ENCODE measurements around the gene EDEM2.
"Not testable (repeated sequence)": the region's sequence is repeated elsewhere in the genome, so short reads cannot be mapped to it uniquely, and the experiment has no call there.

Gene EDEM2

DNA sequence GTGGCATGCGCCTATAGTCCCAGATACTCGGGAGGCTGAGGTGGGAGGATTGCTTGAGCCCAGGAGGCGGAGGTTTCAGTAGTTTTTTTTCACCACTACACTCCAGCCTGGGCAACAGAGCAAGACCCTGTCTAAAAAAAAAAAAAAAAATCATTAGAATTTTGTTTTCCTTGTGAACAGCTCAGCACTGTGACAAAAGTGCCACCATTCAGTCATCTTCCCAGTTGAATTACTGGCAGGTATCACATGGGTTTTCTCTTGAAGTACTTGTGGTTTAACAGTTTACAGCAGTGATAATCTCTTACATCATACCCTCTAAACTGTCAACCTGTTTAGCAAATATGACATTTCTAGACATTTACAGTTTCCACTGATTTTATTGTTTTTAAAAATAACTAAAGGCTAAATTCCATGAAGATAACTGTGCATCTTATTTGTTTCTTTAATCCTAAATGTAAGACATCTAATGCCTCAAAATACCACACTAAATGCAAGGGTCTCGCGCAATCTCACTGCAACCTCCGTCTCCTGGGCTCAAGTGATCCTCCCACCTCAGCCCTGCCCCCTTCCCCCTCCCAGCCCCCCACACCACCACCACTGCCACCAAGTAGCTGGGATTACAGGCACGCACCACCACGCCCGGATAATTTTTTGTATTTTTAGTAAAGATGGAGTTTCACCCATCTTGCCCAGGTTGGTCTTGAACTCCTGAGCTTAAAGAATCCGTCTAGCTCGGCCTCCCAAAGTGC lies 61.5 kb downstream of the EDEM2 start:
- no peak for DNase-seq

DNA sequence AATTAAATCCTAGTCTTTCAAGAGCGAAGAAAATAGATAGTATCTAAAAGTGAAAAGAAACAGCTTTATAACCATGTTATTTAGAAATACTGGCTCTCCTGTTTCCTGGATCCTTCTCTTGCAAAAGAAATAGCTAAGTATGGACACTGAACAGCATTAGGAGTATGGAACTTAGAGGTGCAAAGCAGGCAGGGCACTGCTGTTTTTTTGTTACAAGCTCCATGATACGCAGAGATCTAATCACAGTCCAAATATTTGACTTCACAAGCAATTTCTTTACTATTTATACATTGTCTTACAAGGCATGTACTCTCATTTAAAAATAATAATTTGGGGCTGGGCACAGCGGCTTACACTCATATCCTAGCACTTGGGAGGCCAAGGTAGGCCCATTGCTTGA lies 62.1 kb downstream of the EDEM2 start:
- DNase-seq: no peak

DNA sequence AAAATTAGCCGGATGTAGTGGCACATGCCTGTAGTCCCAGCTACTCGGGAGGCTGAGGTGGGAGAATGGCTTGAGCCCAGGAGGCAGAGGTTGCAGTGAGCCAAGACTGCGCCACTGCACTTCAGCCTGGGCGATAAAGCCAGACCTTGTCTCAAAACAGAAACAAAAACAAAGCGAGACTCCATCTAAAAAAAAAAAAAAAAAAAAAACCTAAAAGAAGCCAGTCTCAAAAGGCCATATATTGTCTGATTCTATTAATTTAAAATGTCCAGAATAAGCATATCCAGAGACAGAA lies 66.8 kb downstream of the EDEM2 start:
- not testable (repeated sequence) for DNase-seq

DNA sequence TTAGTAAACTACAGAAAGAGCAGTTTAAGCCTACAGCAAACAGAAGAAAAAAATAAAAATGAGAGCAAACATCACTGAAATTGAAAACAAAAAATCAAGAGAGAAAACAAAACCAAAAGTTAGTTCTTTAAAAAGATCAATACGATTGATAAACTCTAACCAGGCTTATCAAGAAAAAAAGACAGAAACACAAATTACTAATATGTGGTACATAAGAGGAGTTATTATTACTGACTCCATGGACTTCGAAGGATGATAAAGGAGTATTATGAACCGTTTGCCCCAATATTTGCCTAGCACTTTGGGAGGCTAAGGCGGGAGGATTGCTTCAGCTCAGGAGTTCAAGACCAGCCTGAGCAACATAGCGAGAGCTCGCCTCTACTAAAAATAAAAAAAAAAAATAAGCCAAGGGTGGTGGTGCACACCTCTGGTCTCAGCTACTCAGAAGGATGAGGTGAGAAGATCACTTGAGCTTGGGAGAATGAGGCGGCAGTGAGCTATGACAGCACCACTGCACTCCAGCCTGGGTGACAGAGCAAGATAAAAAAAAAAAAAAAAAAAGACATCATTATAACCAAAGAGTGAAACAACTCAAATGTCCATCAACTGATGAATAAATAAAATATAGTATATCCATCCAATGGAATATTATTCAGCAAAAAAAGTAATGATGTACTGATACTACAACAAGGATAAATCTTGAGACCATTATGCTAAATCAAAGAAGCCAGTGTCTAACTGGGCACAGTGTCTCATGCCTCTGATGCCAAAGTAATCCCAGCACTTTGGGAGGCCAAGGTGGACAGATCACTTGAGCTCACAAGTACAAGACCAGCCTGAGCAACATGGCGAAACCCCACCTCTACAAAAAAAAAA lies 67.4 kb downstream of the EDEM2 start:
- DNase-seq: no peak

DNA sequence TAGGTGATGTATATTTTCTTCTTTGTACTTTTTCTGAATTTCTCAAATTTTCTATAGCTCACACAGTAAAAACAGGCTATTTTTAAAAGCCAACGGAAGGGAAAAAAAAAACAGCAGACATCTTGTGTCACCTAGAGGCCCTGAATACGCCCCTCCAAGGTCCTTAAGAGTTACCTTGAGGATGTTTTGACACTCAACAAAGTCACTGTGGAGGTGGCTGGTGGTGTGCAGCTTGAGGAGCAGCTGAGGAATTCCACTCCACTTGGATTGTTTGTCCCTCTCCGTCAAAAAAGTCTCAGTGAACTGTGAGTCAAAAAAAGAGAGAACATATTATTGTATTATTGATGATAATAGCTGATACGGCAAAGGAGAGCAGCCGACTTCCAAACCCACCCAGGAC lies 69.3 kb downstream of the EDEM2 start:
- DNase-seq: no peak

DNA sequence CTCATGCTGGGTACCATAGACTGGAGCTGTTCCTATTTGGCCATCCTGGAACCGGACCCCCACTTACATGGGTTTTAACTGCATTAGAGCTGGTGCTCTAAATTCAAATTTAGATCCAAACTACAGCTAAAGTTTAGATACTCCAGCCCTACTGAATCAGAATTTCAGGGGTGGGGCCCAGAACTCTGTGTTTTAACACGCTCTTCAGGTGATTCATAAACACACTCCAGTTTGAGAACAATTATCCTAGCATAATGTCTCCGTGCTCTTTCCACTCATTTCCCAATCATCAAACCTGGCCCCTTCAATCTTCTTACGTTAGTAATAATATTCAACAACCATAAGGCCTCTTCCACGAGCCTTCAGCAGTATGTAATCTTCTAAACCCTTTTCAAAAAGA lies 69.8 kb downstream of the EDEM2 start:
- no peak for DNase-seq

DNA sequence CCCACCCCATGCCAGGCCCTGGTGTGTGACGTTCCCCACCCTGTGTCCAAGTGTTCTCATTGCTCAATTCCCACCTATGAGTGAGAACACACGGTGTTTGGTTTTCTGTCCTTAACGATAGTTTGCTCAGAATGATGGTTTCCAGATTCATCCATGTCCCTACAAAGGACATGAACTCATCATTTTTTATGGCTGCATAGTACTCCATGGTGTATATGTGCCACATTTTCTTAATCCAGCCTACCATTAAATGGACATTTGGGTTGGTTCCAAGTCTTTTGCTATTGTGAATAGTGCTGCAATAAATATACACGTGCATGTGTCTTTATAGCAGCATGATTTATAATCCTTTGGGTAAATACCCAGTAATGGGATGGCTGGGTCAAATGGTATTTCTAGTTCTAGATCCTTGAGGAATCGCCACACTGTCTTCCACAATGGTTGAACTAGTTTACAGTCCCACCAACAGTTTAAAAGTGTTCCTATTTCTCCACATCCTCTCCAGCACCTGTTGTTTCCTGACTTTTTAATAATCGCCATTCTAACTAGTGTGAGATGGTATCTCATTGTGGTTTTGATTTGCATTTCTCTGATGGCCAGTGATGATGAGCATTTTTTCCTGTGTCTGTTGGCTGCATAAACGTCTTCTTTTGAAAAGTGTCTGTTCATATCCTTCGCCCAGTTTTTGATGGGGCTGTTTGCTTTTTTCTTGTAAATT lies 75.5 kb downstream of the EDEM2 start:
- not testable (repeated sequence) for DNase-seq

DNA sequence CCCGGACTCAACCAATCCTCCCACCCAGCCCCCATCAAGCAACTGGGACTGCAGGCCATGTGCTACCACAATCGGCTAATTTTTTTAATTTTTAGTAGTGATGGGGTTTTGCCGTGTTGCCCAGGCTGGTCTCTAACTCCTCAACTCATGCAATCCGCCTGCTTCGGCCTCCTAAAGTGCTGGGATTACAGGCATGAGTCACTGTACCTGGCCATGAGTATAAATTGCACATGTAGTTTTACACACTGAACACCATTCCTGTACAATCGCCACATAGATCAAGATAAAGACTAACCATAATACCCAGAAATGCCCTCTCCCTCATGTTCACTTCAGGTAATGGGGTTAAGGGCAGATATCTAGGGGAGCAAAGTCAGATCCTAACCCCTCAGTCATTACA lies 80.9 kb downstream of the EDEM2 start:
- no peak for DNase-seq

All from suppressor macrophage treated with lipopolysaccharide for 1 hour (primary cell).